Measurements from ENCODE around the gene DHCR7. TPM values are rescaled to one million over a fixed set of nuclear protein-coding genes. Genes with fewer than 3 reads are reported as not detected.

Gene DHCR7
- total and polyA plus RNA-seq, 2 donors (not counting 1 experiment from before 2014, with no cell fraction given), result 90.8 to 148 TPM

GRCh38 chr11:71431271-71431670 lies 16.9 kb downstream of the DHCR7 start:
- Histone ChIP-seq H3K36me3 (ENCODE audit: control insufficient read depth, insufficient read depth, low read length) (peaks cover 6% of the 10 kb centered on the region), H3K9ac (ENCODE audit: insufficient read depth, low read length) (no peak overlapping the region), H3K4me2 (ENCODE audit: extremely low read depth, insufficient read depth, low read length) (no peak overlapping the region), H3K27me3 (ENCODE audit: control insufficient read depth, insufficient read depth, low read length) (peaks cover 4% of the 10 kb centered on the region), H2AFZ (ENCODE audit: low read length) (no peak overlapping the region), H3K9me3 (ENCODE audit: control insufficient read depth, insufficient read depth, low read depth, low read length) (no peaks in the 10 kb centered on the region), H3K4me3 (replicated peaks in 1 of 4; ENCODE audit: control extremely low read depth in 1 of 4, insufficient read depth in 1 of 4, low read depth in 3 of 4, low read length in 4 of 4) (no peak overlapping the region), H3K4me1 (ENCODE audit: control insufficient read depth, extremely low read depth, insufficient read depth, low read length) (no peaks in the 10 kb centered on the region), H4K20me1 (ENCODE audit: control insufficient read depth, extremely low read depth, insufficient read depth, low read length) (no peaks in the 10 kb centered on the region), H3K27ac (ENCODE audit: insufficient read depth, low read length) (no peak overlapping the region), H3K79me2 (ENCODE audit: control insufficient read depth, insufficient read depth, low read length) (no peaks in the 10 kb centered on the region)
- no peak for TF ChIP-seq CTCF (conservative IDR thresholded peaks at IDR 0.05 in 1 of 2, IDR thresholded peaks at IDR 0.05 in 1 of 2; ENCODE audit: low read depth in 1 of 2, low read length in 2 of 2)
- TF ChIP-seq EZH2 (IDR thresholded peaks at IDR 0.05; ENCODE audit: low read length, missing control alignments), result no peak
- no peak for DNase-seq (ENCODE audit: low read depth in 2 of 2)

- Histone ChIP-seq H3K4me1 (ENCODE audit: control insufficient read depth, extremely low read depth, insufficient read depth, low read length) (no peaks in the 10 kb centered on the region), H3K9me3 (ENCODE audit: control insufficient read depth, insufficient read depth, low read depth, low read length) (no peaks in the 10 kb centered on the region), H3K4me2 (ENCODE audit: extremely low read depth, insufficient read depth, low read length) (no peak overlapping the region), H3K27ac (ENCODE audit: insufficient read depth, low read length) (no peak overlapping the region), H3K9ac (ENCODE audit: insufficient read depth, low read length) (no peak overlapping the region), H3K4me3 (replicated peaks in 1 of 4; ENCODE audit: control extremely low read depth in 1 of 4, insufficient read depth in 1 of 4, low read depth in 3 of 4, low read length in 4 of 4) (no peak overlapping the region), H2AFZ (ENCODE audit: low read length) (no peak overlapping the region), H3K79me2 (ENCODE audit: control insufficient read depth, insufficient read depth, low read length) (no peaks in the 10 kb centered on the region), H4K20me1 (ENCODE audit: control insufficient read depth, extremely low read depth, insufficient read depth, low read length) (no peaks in the 10 kb centered on the region), H3K27me3 (ENCODE audit: control insufficient read depth, insufficient read depth, low read length) (peaks cover 4% of the 10 kb centered on the region), H3K36me3 (ENCODE audit: control insufficient read depth, insufficient read depth, low read length) (peaks cover 4% of the 10 kb centered on the region)
- DNase-seq (ENCODE audit: low read depth in 2 of 2), result no peak
- TF ChIP-seq CTCF (conservative IDR thresholded peaks at IDR 0.05 in 1 of 2, IDR thresholded peaks at IDR 0.05 in 1 of 2; ENCODE audit: low read depth in 1 of 2, low read length in 2 of 2) (no peak), EZH2 (IDR thresholded peaks at IDR 0.05; ENCODE audit: low read length, missing control alignments) (no peak)
Measured at GRCh38 chr11:71430166-71430565, 18.0 kb downstream of the DHCR7 start.

GRCh38 chr11:71429701-71430100 lies 18.5 kb downstream of the DHCR7 start:
- no peaks in the 10 kb centered on the region for H3K9me3 ChIP-seq (ENCODE audit: control insufficient read depth, insufficient read depth, low read depth, low read length)
- H4K20me1 ChIP-seq (ENCODE audit: control insufficient read depth, extremely low read depth, insufficient read depth, low read length), result no peaks in the 10 kb centered on the region
- no peak for DNase-seq (ENCODE audit: low read depth in 2 of 2)
- no peak overlapping the region for H3K4me2 ChIP-seq (ENCODE audit: extremely low read depth, insufficient read depth, low read length)
- no peaks in the 10 kb centered on the region for H3K4me1 ChIP-seq (ENCODE audit: control insufficient read depth, extremely low read depth, insufficient read depth, low read length)
- no peak overlapping the region for H3K27ac ChIP-seq (ENCODE audit: insufficient read depth, low read length)
- H2AFZ ChIP-seq (ENCODE audit: low read length), result no peak overlapping the region
- H3K9ac ChIP-seq (ENCODE audit: insufficient read depth, low read length), result no peak overlapping the region
- H3K79me2 ChIP-seq (ENCODE audit: control insufficient read depth, insufficient read depth, low read length), result no peaks in the 10 kb centered on the region
- peaks cover 4% of the 10 kb centered on the region for H3K27me3 ChIP-seq (ENCODE audit: control insufficient read depth, insufficient read depth, low read length)
- no peak overlapping the region for H3K4me3 ChIP-seq (replicated peaks in 1 of 4; ENCODE audit: control extremely low read depth in 1 of 4, insufficient read depth in 1 of 4, low read depth in 3 of 4, low read length in 4 of 4)
- TF ChIP-seq EZH2 (IDR thresholded peaks at IDR 0.05; ENCODE audit: low read length, missing control alignments), result no peak
- no peak for TF ChIP-seq CTCF (conservative IDR thresholded peaks at IDR 0.05 in 1 of 2, IDR thresholded peaks at IDR 0.05 in 1 of 2; ENCODE audit: low read depth in 1 of 2, low read length in 2 of 2)
- no peaks in the 10 kb centered on the region for H3K36me3 ChIP-seq (ENCODE audit: control insufficient read depth, insufficient read depth, low read length)

Data from fibroblast of lung (primary cell).